GM23338 (cell line): Measurements from ENCODE around the gene GEMIN2. TPM values are rescaled to one million over a fixed set of nuclear protein-coding genes. Genes with fewer than 3 reads are reported as not detected.

Experiments used
- ATAC-seq: fragments of 200-7000 bp; cut with Tn5 transposase; 3 replicates; pipeline ENCODE4 v1.9.1; 2020
- DNase-seq: peaks from one replicate; pipeline ENCODE4 v3.0.0-alpha.2; 2015; ENCODE audit warnings: low spot score
- H2AFZ ChIP-seq: fragments of 200-600 bp; sonication (generic); 2 replicates; pipeline ENCODE4 v1.8.0; 2016; ENCODE audit warnings: antibody characterized with exemption, mild to moderate bottlenecking, moderate library complexity
- H3F3A ChIP-seq: fragments of 200-600 bp; sonication (generic); replicated peaks from 2 replicates; pipeline ENCODE4 v1.8.0; 2017; ENCODE audit warnings: antibody characterized with exemption, mixed run types, low read depth
- H3K27ac ChIP-seq: fragments of 200-600 bp; sonication (generic); 2 replicates; pipeline ENCODE4 v1.6.1; 2016; ENCODE audit warnings: low read depth
- H3K27me3 ChIP-seq: fragments of 200-600 bp; sonication (generic); 2 replicates; pipeline ENCODE4 v1.8.0; 2016; ENCODE audit warnings: mild to moderate bottlenecking, mixed run types, moderate library complexity; ENCODE audit not compliant: insufficient read depth
- H3K36me3 ChIP-seq: fragments of 200-600 bp; sonication (generic); 2 replicates; pipeline ENCODE4 v1.8.0; 2016; ENCODE audit warnings: mild to moderate bottlenecking; ENCODE audit not compliant: insufficient read depth
- H3K4me1 ChIP-seq: fragments of 200-600 bp; sonication (generic); 2 replicates; pipeline ENCODE4 v1.8.0; 2016; ENCODE audit warnings: mild to moderate bottlenecking, moderate library complexity; ENCODE audit not compliant: insufficient read depth
- H3K4me2 ChIP-seq: fragments of 200-600 bp; sonication (generic); 2 replicates; pipeline ENCODE4 v1.7.1; 2017; ENCODE audit warnings: mixed run types
- H3K4me3 ChIP-seq: fragments of 200-600 bp; sonication (generic); 2 replicates; pipeline ENCODE4 v1.6.1; 2016; ENCODE audit warnings: mixed run types
- H3K79me2 ChIP-seq: fragments of 200-600 bp; sonication (generic); replicated peaks from 2 replicates; pipeline ENCODE4 v1.8.0; 2017; ENCODE audit warnings: mild to moderate bottlenecking; ENCODE audit not compliant: insufficient read depth
- H3K9me2 ChIP-seq: fragments of 200-600 bp; sonication (generic); 2 replicates; pipeline ENCODE4 v1.8.0; 2017; ENCODE audit not compliant: insufficient read depth
- H4K20me1 ChIP-seq: fragments of 200-600 bp; sonication (generic); replicated peaks from 2 replicates; pipeline ENCODE4 v1.8.0; 2017; ENCODE audit warnings: mild to moderate bottlenecking; ENCODE audit not compliant: insufficient read depth
- H3K27ac Mint-ChIP-seq: 2 replicates; pipeline ENCODE4 v1.8.0; 2020; ENCODE audit warnings: inconsistent platforms, mild to moderate bottlenecking, moderate library complexity, mixed read lengths
- H3K27me3 Mint-ChIP-seq: 3 replicates; pipeline ENCODE4 v1.8.0; 2022; ENCODE audit warnings: low read depth, mild to moderate bottlenecking, moderate library complexity, mixed read lengths, inconsistent platforms; ENCODE audit not compliant: insufficient read depth, poor library complexity
- H3K36me3 Mint-ChIP-seq: 3 replicates; pipeline ENCODE4 v1.8.0; 2021; ENCODE audit warnings: low read depth, mild to moderate bottlenecking, inconsistent platforms, moderate library complexity, mixed read lengths
- H3K4me1 Mint-ChIP-seq: 3 replicates; pipeline ENCODE4 v1.8.0; 2020; ENCODE audit warnings: mild to moderate bottlenecking, inconsistent platforms, mixed read lengths
- H3K4me3 Mint-ChIP-seq: 3 replicates; pipeline ENCODE4 v1.8.0; 2021; ENCODE audit warnings: moderate library complexity, mild to moderate bottlenecking, inconsistent platforms, mixed read lengths
- H3K9me3 Mint-ChIP-seq: 3 replicates; pipeline ENCODE4 v1.8.0; 2020; ENCODE audit warnings: moderate library complexity, mild to moderate bottlenecking, inconsistent platforms, mixed read lengths
- CREB1 ChIP-seq: fragments of 250-450 bp; sonication (Bioruptor Pico); IDR thresholded peaks from 2 replicates; pipeline ENCODE4 v1.5.0; 2020; ENCODE audit warnings: low read depth, mild to moderate bottlenecking, moderate library complexity
- EZH2 ChIP-seq: fragments of 200-600 bp; sonication (generic); IDR thresholded peaks from one replicate; pipeline ENCODE4 v1.8.0; 2017; ENCODE audit warnings: antibody characterized with exemption, mild to moderate bottlenecking, low read depth; ENCODE audit not compliant: unreplicated experiment
- JUNB ChIP-seq: IDR thresholded peaks from one replicate; pipeline ENCODE4 v1.6.1; 2016; ENCODE audit warnings: antibody characterized with exemption; ENCODE audit not compliant: unreplicated experiment
- ZNF114 ChIP-seq: fragments of 250-450 bp; sonication (Bioruptor Pico); IDR thresholded peaks from 2 replicates; pipeline ENCODE4 v1.5.0; 2020; ENCODE audit warnings: mild to moderate bottlenecking, moderate library complexity
- ZNF331 ChIP-seq: fragments of 250-450 bp; sonication (Bioruptor Pico); IDR thresholded peaks from 2 replicates; pipeline ENCODE4 v1.5.0; 2020; ENCODE audit warnings: low read depth, mild to moderate bottlenecking, moderate library complexity
- polyA plus RNA-seq: library from polyadenylated mRNA; unstranded; fragments of >200 nt; fragmentation: Nextera tagmentation; extraction: Ambion mirVana; gene quantifications from 2 replicates; pipeline ENCODE4 v1.2.1, GENCODE V29; 2016
- total RNA-seq: library from RNA; depleted of rRNA; stranded (reverse); fragments of >200 nt; shearing (Covaris generic); gene quantifications from 2 replicates; pipeline ENCODE4 v1.2.3, GENCODE V29; 2014
- TF ChIP-seq, protein P1 (sequence below), 2 experiments: fragments of 200-600 bp in 1 of 2; sonication (generic) in 1 of 2; conservative IDR thresholded peaks; 2 replicates each; pipeline versions ENCODE4 v1.5.1 to v1.6.1; 2016 to 2017; ENCODE audit warnings: antibody characterized with exemption in 2 of 2, low read depth in 2 of 2, mild to moderate bottlenecking in 2 of 2, moderate library complexity in 1 of 2
- TF ChIP-seq, protein P2 (sequence below): IDR thresholded peaks from one replicate; pipeline ENCODE4 v1.6.1; 2018; ENCODE audit warnings: antibody characterized with exemption; ENCODE audit not compliant: unreplicated experiment
- TF ChIP-seq, protein P3 (sequence below): IDR thresholded peaks from 2 replicates; pipeline ENCODE4 v1.6.1; 2016; ENCODE audit warnings: antibody characterized with exemption

The GEMIN2 gene
- total and polyA plus RNA-seq, 2 experiments from 2014 or later: 37.0 to 61.6 TPM

DNA sequence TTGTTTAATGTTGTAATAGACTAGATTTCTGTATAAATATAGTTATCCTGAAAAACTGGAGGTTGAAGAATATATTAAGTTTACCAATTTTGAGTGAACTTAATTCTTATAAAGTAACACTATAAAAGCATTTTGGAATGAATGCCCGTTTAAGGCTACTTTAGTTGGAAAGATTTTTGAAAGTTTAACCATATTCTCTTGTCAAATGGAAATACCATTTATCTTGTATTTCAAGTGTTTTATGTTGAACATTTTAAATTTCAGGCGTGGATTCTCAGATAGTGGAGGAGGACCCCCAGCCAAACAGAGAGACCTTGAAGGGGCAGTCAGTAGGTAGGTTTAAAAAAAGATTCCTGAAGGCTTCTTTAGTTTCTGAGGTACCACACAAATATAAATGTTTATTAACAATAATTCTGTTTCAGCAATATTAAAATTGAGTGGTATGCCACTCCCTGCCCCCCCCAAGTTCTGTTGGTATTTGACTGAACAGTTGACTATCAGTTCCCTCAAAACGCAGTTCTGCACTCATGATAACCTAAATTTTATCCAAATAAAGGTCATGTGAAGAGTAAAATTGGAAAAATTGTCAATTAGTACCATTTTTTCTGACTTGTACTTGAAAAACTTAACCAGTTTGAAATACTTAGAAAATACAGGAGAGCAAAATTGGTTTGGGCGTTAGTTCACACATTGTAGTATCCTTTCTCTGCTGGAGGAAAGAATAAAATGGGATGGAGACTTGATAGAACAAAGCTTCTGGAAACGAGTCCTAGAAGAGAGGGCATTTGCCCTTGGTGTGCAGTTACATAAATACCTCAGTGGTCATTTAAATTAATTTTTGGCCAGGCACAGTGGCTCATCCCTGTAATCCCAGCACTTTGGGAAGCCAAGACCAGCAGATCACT lies 62.4 kb downstream of the GEMIN2 start:
- Histone ChIP-seq H3K4me3 (peak overlapping the region; percentile 69), H3K27me3 (no peaks in the 10 kb centered on the region), H3K79me2 (peaks cover 57% of the 10 kb centered on the region), H3K36me3 (peaks cover 57% of the 10 kb centered on the region), H3K27ac (peak overlapping the region; percentile 82), H3F3A (peaks cover 41% of the 10 kb centered on the region), H4K20me1 (peaks cover 29% of the 10 kb centered on the region), H2AFZ (no peak overlapping the region), H3K4me1 (peaks cover 5% of the 10 kb centered on the region; the same call in 1 of the 2 replicates), H3K4me2 (peak overlapping the region; percentile 82), H3K9me2 (no peaks in the 10 kb centered on the region)
- H3K4me1 Mint-ChIP-seq: peaks cover 25% of the 10 kb centered on the region
- H3K27me3 Mint-ChIP-seq: peaks cover 17% of the 10 kb centered on the region
- ATAC-seq: no peak
- DNase-seq: no peak
- H3K9me3 Mint-ChIP-seq: no peaks in the 10 kb centered on the region; the same call in 2 of the 3 replicates
- H3K4me3 Mint-ChIP-seq: peak overlapping the region; percentile 99
- H3K36me3 Mint-ChIP-seq: no peaks in the 10 kb centered on the region; the same call in 1 of the 3 replicates
- H3K27ac Mint-ChIP-seq: peak overlapping the region; percentile 100; the same call in 1 of the 2 replicates
- TF ChIP-seq, protein P1, sequence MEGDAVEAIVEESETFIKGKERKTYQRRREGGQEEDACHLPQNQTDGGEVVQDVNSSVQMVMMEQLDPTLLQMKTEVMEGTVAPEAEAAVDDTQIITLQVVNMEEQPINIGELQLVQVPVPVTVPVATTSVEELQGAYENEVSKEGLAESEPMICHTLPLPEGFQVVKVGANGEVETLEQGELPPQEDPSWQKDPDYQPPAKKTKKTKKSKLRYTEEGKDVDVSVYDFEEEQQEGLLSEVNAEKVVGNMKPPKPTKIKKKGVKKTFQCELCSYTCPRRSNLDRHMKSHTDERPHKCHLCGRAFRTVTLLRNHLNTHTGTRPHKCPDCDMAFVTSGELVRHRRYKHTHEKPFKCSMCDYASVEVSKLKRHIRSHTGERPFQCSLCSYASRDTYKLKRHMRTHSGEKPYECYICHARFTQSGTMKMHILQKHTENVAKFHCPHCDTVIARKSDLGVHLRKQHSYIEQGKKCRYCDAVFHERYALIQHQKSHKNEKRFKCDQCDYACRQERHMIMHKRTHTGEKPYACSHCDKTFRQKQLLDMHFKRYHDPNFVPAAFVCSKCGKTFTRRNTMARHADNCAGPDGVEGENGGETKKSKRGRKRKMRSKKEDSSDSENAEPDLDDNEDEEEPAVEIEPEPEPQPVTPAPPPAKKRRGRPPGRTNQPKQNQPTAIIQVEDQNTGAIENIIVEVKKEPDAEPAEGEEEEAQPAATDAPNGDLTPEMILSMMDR (conservative IDR thresholded peaks at IDR 0.05; ENCODE audit: low read depth in 2 of 2): no peak
- no peak for TF ChIP-seq ZNF331 (CRISPR knock-in tag)
- TF ChIP-seq, protein P2, sequence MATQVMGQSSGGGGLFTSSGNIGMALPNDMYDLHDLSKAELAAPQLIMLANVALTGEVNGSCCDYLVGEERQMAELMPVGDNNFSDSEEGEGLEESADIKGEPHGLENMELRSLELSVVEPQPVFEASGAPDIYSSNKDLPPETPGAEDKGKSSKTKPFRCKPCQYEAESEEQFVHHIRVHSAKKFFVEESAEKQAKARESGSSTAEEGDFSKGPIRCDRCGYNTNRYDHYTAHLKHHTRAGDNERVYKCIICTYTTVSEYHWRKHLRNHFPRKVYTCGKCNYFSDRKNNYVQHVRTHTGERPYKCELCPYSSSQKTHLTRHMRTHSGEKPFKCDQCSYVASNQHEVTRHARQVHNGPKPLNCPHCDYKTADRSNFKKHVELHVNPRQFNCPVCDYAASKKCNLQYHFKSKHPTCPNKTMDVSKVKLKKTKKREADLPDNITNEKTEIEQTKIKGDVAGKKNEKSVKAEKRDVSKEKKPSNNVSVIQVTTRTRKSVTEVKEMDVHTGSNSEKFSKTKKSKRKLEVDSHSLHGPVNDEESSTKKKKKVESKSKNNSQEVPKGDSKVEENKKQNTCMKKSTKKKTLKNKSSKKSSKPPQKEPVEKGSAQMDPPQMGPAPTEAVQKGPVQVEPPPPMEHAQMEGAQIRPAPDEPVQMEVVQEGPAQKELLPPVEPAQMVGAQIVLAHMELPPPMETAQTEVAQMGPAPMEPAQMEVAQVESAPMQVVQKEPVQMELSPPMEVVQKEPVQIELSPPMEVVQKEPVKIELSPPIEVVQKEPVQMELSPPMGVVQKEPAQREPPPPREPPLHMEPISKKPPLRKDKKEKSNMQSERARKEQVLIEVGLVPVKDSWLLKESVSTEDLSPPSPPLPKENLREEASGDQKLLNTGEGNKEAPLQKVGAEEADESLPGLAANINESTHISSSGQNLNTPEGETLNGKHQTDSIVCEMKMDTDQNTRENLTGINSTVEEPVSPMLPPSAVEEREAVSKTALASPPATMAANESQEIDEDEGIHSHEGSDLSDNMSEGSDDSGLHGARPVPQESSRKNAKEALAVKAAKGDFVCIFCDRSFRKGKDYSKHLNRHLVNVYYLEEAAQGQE: no peak
- TF ChIP-seq JUNB: no peak
- TF ChIP-seq EZH2: no peak

DNA sequence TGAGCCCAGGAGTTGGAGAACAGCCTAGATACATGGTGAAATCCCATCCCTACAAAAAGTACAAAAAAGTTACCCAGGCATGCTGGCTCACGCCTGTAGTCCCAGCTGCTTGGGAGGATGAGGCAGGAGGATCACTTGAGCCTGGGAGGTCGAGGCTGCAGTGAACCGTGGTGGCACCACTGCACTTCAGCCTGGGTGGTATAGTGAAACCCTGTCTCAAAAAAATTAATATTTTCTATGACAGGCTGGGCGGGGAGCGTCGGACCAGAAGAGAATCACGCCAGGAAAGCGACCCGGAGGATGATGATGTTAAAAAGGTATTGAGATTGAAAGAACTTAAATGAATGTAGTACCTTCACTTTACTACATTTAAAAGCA lies 63.0 kb downstream of the GEMIN2 start:
- Histone ChIP-seq H3K27me3 (no peaks in the 10 kb centered on the region), H3K27ac (peak overlapping the region; percentile 82; the same call in 1 of the 2 replicates), H4K20me1 (peaks cover 36% of the 10 kb centered on the region), H3K4me3 (peak overlapping the region; percentile 69), H3K36me3 (peaks cover 63% of the 10 kb centered on the region), H2AFZ (no peak overlapping the region), H3K79me2 (peaks cover 64% of the 10 kb centered on the region), H3K9me2 (no peaks in the 10 kb centered on the region), H3K4me2 (peak overlapping the region; percentile 82; the same call in 1 of the 2 replicates), H3F3A (peaks cover 48% of the 10 kb centered on the region), H3K4me1 (peaks cover 5% of the 10 kb centered on the region; the same call in 1 of the 2 replicates)
- Mint-ChIP-seq H3K27ac (no peak overlapping the region), H3K4me3 (peak overlapping the region; percentile 99), H3K4me1 (peaks cover 21% of the 10 kb centered on the region), H3K27me3 (peaks cover 17% of the 10 kb centered on the region), H3K9me3 (no peaks in the 10 kb centered on the region; the same call in 2 of the 3 replicates), H3K36me3 (no peaks in the 10 kb centered on the region; the same call in 1 of the 3 replicates)
- DNase-seq: no peak
- no peak for ATAC-seq
- no peak for TF ChIP-seq ZNF114 (CRISPR knock-in tag)
- TF ChIP-seq, protein P2: no peak
- no peak for TF ChIP-seq CREB1 (CRISPR knock-in tag)
- TF ChIP-seq, protein P3, sequence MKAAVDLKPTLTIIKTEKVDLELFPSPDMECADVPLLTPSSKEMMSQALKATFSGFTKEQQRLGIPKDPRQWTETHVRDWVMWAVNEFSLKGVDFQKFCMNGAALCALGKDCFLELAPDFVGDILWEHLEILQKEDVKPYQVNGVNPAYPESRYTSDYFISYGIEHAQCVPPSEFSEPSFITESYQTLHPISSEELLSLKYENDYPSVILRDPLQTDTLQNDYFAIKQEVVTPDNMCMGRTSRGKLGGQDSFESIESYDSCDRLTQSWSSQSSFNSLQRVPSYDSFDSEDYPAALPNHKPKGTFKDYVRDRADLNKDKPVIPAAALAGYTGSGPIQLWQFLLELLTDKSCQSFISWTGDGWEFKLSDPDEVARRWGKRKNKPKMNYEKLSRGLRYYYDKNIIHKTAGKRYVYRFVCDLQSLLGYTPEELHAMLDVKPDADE: no peak
- no peak for TF ChIP-seq EZH2
